ENCODE results near the gene SLC16A5.
"Not testable (repeated sequence)": the region's sequence is repeated elsewhere in the genome, so short reads cannot be mapped to it uniquely, and the experiment has no call there.

Gene SLC16A5, protein sequence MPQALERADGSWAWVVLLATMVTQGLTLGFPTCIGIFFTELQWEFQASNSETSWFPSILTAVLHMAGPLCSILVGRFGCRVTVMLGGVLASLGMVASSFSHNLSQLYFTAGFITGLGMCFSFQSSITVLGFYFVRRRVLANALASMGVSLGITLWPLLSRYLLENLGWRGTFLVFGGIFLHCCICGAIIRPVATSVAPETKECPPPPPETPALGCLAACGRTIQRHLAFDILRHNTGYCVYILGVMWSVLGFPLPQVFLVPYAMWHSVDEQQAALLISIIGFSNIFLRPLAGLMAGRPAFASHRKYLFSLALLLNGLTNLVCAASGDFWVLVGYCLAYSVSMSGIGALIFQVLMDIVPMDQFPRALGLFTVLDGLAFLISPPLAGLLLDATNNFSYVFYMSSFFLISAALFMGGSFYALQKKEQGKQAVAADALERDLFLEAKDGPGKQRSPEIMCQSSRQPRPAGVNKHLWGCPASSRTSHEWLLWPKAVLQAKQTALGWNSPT

GRCh38 chr17:75087558-75088453 lies at the start of gene SLC16A5:
Gene SLC16A5, plus strand, starts transcription at chr17:75087954. Its CDS starts 5,683 bp downstream, at chr17:75093637.
- in situ Hi-C loops (cut with MboI; ENCODE audit: low sequenced_read_pairs), result no loop called here

DNA sequence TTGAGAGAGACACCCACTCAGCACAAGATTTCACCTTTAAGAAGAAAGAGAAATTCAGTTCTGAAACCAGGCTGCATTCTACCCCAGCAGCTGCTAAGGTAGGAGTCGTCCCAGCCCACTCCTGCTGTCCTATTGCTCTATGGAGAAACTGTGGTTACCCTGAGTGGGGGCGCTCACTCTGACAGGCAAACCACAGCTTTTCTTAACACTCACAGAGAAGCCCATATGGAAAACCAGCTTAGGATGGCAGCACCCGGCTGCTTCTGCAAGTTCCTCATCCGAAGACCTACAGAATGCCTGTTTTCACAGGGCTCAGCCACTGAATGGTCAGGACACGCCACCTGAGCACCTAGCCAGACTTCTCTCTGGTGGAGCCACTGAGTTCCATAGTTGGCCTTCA lies 48.5 kb upstream of the SLC16A5 start:
- in situ Hi-C loops (cut with MboI; ENCODE audit: low sequenced_read_pairs), result no loop called here

DNA sequence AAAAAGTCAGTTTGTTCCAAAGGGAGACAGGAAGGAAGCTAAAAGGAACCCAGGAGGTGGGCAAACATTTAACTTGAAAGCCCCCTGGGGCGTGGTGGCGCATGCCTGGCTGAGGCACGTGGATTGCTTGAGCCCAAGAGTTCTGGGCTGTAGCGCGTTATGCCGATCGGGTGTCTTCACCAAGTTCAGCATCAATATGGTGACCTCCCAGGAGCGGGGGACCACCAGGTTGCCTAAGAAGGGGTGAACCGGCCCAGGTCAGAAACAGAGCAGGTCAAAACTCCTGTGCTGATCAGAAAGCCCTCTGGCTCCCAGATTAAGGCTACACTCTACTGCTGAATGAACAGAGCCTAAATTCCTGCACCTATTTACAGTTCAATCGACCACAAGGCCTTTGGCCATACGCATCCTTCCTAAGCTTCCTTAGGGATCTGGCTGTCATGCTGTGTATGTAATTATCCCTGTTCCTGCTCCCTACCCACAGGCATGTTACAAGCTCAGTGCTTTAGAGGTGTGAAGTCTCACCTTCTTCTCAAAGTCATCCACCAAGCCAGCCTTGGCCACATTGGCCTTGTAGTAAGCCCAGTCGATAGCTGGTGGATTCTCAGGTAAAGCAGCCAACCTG lies 46.0 kb upstream of the SLC16A5 start:
- in situ Hi-C loops (cut with MboI; ENCODE audit: low sequenced_read_pairs), result no loop called here

- in situ Hi-C loops (cut with MboI; ENCODE audit: low sequenced_read_pairs), result not testable (repeated sequence)
These were observed 44.0 kb upstream of the SLC16A5 start for GRCh38 chr17:75043789-75044188.

- in situ Hi-C loops (cut with MboI; ENCODE audit: low sequenced_read_pairs), result no loop called here
These were observed 43.0 kb upstream of the SLC16A5 start for GRCh38 chr17:75044716-75045115.

DNA sequence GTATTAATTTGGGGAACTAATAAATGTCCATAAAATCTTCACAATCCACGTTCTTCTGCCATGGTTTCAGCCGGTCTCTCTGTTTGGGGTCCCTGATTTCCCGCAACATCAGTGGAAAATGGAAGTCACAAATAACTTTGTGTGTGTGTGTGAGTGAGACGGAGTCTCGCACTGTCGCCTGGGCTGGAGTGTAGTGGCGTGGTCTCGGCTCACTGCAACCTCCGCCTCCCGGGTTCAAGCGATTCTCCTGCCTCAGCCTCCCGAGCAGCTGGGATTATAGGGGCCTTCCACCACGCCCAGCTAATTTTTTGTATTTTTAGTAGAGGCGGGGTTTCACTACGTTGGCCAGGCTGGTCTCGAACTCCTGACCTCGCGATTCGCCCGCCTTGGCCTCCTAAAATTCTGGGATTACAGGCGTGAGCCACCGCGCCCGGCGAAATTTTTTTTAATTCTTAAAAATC lies 41.8 kb upstream of the SLC16A5 start:
- in situ Hi-C loops (cut with MboI; ENCODE audit: low sequenced_read_pairs), result not testable (repeated sequence)

DNA sequence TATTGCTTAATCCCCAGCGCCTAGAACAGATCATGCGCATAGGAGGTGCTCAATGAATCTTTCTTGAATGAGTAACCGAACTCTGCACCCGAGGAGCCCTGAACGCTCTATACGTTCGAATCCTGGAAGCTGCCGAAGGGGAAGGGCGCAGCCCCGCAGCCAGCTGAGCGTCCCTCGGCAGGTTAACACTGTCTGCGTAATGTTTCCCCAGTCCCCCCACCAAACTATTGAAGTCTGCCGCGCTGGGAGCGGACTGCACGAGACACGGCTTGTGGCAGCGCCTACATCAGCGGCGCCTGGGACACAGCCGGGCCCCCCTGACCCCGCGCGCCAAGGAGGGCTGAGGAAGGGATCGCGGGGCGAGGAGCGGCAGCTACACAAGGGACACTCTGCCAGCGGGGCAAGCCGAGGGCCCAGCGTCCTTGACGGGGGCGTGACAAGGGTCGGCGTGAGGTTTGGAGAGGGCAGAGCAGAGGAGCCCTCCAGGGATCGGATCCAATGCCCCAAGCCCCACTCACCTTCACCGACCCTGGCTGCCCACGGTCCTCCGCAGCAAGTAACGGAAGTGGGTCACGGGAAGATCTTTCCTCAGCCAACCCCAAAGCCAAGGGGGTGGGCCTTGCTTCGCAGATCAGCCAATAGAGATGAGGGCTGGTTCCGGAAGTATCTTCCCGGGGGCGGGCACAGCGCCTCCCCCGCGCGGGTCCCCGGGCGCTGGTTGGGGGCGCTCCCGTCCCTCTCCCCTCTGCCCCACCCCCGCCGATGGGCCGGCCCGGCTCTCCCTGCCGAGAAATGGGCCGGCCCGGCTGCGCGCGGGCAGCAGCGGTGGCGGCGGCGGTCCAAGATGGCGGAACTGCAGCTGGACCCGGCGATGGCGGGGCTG lies 41.1 kb upstream of the SLC16A5 start, which contains the start of the genes ATP5PD and KCTD2:
TSS of gene ATP5PD (minus strand) at position 563 of the 883 bp plus-strand sequence. CDS start 4,319 bp downstream, outside the sequence.
TSS of gene KCTD2 (plus strand) at position 819 of the 883 bp plus-strand sequence. CDS start at position 845, 26 bp downstream.
- in situ Hi-C loops (cut with MboI; ENCODE audit: low sequenced_read_pairs), result no loop called here

GRCh38 chr17:75047398-75048098 lies 40.2 kb upstream of the SLC16A5 start:
- in situ Hi-C loops (cut with MboI; ENCODE audit: low sequenced_read_pairs), result no loop called here

DNA sequence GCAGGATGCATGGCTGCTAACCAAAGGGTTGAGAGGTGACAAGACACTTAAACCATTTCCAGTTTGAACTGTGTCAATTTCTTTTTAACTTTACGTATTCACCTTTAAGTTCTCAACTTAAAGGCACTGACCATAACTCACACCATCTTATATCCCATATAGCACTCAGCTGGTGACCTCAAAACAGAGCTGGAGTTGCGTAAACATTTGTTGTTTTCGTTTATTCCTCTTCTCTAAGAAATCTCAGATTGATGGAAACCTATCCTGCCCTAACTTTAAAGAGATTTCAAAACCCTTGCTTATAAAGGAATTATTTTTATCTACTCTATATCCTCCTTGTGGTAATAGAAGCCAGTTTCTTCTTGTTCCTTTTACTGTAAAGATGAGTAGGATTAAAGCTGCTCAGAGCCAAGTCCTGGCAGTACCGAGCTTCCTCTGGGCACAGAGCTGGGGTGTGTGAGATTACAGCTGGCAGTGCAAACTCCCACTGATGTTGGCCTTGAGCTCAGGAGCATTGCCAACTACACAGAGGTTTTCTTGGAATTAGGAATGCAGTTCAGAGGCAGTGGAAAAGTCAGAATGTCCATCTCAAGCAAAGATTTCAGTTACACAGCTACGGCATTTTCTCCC lies 39.4 kb upstream of the SLC16A5 start:
- in situ Hi-C loops (cut with MboI; ENCODE audit: low sequenced_read_pairs), result no loop called here

- in situ Hi-C loops (cut with MboI; ENCODE audit: low sequenced_read_pairs), result no loop called here
These were observed 38.7 kb upstream of the SLC16A5 start for GRCh38 chr17:75049057-75049456.

- in situ Hi-C loops (cut with MboI; ENCODE audit: low sequenced_read_pairs), result no loop called here
These were observed 38.0 kb upstream of the SLC16A5 start for GRCh38 chr17:75049706-75050105.

DNA sequence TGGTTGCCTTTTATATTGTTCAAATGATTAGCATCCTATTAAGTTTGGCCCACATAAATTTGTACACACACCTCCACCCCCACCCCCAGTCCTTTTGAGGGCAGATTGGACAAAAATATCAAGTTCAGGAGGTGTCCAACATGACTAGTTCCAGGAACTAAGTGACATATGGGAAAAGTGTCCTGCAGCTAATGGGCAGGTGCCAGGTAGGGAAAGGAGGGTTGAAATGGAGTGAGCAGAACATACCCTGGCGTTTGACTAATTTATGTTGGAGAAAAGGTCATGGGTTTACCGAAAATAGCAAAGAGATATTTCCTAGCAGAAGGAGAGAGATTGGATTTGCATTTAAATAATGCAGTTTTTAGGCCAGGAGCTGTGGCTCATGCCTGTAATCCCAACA lies 35.8 kb upstream of the SLC16A5 start:
- in situ Hi-C loops (cut with MboI; ENCODE audit: low sequenced_read_pairs), result no loop called here

DNA sequence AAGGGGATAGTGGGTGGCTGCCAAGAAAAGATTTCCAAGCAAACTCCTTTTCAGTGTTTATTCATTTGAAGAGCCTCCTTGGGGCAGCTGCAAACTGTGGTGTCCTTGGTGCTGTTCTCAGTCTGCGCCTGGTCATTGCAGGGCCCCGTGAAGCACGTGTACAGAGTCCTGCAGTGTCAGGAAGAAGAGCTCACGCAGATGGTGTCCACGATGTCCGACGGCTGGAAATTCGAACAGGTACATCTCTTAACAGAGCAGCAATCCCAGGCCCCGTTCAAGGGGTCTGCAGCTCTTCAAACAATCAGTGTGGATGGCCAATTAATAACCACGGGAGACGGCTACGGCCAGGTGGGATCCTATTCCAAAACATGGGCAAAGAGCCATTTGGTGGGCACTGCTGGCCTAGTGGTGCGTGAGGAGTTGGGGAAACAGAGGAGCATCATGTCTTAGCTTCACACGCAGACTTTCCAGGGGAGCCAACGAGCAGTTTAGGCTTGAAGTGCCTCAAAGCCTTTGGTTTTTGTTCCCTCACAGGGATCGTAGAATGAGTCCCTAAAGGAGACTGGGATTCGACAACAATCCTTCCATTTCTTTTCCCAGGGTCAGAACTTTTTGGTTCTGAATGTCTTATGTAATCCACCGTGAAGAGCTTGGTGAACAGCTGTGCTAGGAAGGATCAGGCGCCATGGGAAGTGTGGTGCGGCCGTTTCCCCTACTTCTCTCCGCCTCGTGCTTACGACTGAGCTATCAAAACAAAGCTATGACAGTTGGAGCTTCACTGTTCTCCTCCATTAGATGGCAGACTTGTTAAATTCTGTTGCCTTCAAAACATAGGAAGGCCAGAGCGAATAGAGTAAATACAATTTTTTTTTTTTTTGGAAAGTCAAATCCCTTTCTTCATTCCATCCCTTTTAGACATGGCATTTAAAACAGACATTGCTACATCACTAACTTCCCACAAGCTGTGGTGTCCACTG lies 28.1 kb upstream of the SLC16A5 start:
- in situ Hi-C loops (cut with MboI; ENCODE audit: low sequenced_read_pairs), result no loop called here

DNA sequence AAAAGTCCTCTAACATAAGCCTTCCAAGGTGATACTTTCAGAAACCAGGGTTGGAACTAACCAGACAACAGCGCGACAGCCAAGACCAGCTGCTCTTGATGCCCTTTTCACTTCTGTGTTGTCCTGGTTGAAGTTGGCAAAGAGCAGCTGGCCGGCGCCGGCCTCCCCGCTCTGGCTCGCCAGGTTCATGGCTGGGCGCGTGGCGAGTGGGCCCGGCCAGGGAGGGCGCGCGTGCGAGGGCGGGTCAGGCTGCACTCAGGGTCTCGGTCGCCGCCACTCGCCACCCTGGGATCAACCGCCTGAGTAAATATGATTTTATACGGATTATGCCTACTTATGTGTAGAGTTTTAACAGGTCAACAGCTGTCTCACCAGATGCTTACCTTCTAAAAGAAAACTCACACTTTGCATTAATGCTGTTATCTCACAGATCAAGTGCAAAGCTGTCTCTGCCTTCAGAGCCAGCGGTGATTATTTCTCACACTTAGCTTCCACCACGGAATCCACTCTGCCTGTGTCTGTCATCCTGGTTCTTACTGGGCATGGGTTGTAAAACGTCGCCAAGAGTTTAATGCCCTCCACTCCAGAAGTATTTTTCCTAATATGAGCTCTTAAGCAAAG lies 27.2 kb upstream of the SLC16A5 start:
- in situ Hi-C loops (cut with MboI; ENCODE audit: low sequenced_read_pairs), result no loop called here

DNA sequence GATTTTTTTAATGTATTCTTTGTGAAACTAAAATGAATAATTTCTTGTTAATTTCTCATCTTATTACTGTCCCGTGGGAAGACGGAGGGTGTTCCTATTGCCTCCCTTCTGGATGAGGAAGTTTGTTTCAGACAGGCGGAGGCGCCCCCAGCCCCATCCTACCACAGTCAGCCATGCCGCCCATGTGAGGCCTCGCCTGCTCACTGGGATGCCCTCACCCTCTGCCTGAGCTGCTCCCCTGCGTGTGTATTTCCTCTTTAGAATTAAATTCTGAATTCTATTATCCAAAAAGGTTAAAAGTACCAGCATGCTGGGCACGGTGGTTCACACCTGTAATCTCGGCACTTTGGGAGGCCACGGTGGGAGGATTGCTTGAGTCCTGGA lies 26.7 kb upstream of the SLC16A5 start:
- in situ Hi-C loops (cut with MboI; ENCODE audit: low sequenced_read_pairs), result no loop called here

DNA sequence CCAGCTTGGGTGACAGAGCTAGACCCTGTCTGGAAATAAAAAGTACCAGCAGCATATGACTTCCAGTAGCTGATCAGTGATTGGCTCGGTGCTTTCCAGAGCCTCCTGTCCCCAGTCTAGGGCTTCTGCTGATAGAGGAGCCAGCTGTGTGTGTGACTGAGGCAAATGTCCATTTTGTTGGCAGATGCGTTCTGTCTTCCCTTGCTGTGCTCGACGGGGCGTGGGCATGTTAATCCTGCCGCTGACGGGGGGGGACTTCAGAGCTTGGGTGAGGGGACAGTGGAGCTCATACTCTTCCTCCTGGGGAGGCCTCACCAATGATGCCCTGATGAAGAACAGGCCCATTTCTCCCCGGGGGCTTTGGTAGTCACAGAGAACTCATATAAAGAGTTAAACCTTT lies 26.1 kb upstream of the SLC16A5 start:
- in situ Hi-C loops (cut with MboI; ENCODE audit: low sequenced_read_pairs), result no loop called here

DNA sequence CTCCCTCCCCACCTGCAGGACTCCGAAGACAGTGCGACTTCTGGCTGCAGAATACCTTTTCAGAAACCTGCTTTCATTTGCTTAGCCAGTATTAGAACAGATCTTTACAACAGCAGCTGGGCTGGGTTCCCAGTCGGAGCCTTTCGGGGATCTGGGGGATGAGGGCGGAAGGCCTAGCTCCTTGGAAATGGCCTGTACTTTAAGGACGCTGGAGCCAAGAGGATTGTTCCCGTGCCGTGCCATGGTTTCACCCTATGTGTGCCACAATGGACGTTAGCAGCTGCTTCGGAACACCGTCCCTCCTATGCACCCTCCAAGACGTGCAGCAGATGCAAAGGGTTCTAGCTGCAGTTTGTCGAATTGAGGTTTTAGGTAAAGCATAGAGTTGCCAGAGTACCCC lies 24.6 kb upstream of the SLC16A5 start:
- in situ Hi-C loops (cut with MboI; ENCODE audit: low sequenced_read_pairs), result no loop called here

All from HL-60/S4 (cell line).